Stimulated activated memory B cell treated with anti-CD40 and anti-IgM and Interleukin-4, amounts not matched to agents 10 μg/mL and 1 μg/mL and 100 μg/mL, for 72 hours (primary cell): ENCODE data around the gene HOXA6.

Experiments
- ATAC-seq: fragments of 150-1000 bp; cut with Tn5 transposase; 2 replicates; pipeline ENCODE4 v1.10.0; 2021
- H3K27ac Mint-ChIP-seq: one replicate; pipeline ENCODE4 v1.8.0; 2022; ENCODE audit warnings: mild to moderate bottlenecking, mixed read lengths
- H3K27me3 Mint-ChIP-seq: one replicate; pipeline ENCODE4 v1.8.0; 2022; ENCODE audit warnings: mixed read lengths
- H3K36me3 Mint-ChIP-seq: one replicate; pipeline ENCODE4 v1.8.0; 2022; ENCODE audit warnings: mixed read lengths
- H3K4me1 Mint-ChIP-seq: one replicate; pipeline ENCODE4 v1.8.0; 2022; ENCODE audit warnings: mixed read lengths
- H3K4me3 Mint-ChIP-seq: one replicate; pipeline ENCODE4 v1.8.0; 2022; ENCODE audit warnings: mild to moderate bottlenecking, moderate library complexity, mixed read lengths
- H3K9me3 Mint-ChIP-seq: one replicate; pipeline ENCODE4 v1.8.0; 2022; ENCODE audit warnings: mixed read lengths

HOXA6 gene

GRCh38 chr7:27170426-27171324 is 23.1 kb upstream of the HOXA6 start:
- H3K9me3 Mint-ChIP-seq = no peaks in the 10 kb centered on the region
- H3K27ac Mint-ChIP-seq = no peak overlapping the region
- no peaks in the 10 kb centered on the region for H3K36me3 Mint-ChIP-seq
- no peak overlapping the region for H3K4me3 Mint-ChIP-seq
- no peak for ATAC-seq
- H3K27me3 Mint-ChIP-seq = peaks cover 74% of the 10 kb centered on the region
- peaks cover 25% of the 10 kb centered on the region for H3K4me1 Mint-ChIP-seq

GRCh38 chr7:27169658-27170425 is 22.3 kb upstream of the HOXA6 start:
- no peak overlapping the region for H3K27ac Mint-ChIP-seq
- no peaks in the 10 kb centered on the region for H3K36me3 Mint-ChIP-seq
- H3K4me1 Mint-ChIP-seq = peaks cover 22% of the 10 kb centered on the region
- ATAC-seq = no peak
- no peak overlapping the region for H3K4me3 Mint-ChIP-seq
- H3K9me3 Mint-ChIP-seq = no peaks in the 10 kb centered on the region
- H3K27me3 Mint-ChIP-seq = peaks cover 68% of the 10 kb centered on the region

GRCh38 chr7:27168265-27168947 is 20.8 kb upstream of the HOXA6 start:
- Mint-ChIP-seq H3K36me3 (no peaks in the 10 kb centered on the region), H3K27me3 (peaks cover 74% of the 10 kb centered on the region), H3K9me3 (no peaks in the 10 kb centered on the region), H3K4me3 (no peak overlapping the region), H3K27ac (no peak overlapping the region), H3K4me1 (peaks cover 19% of the 10 kb centered on the region)
- ATAC-seq = no peak

GRCh38 chr7:27167916-27168264 is 20.3 kb upstream of the HOXA6 start:
- Mint-ChIP-seq H3K4me3 (no peak overlapping the region), H3K4me1 (peaks cover 19% of the 10 kb centered on the region), H3K27ac (no peak overlapping the region), H3K9me3 (no peaks in the 10 kb centered on the region), H3K36me3 (no peaks in the 10 kb centered on the region), H3K27me3 (peaks cover 79% of the 10 kb centered on the region)
- ATAC-seq = no peak

GRCh38 chr7:27166531-27167505 is 19.2 kb upstream of the HOXA6 start:
- H3K4me1 Mint-ChIP-seq = peaks cover 13% of the 10 kb centered on the region
- H3K4me3 Mint-ChIP-seq = peak overlapping the region; percentile 15
- H3K36me3 Mint-ChIP-seq = no peaks in the 10 kb centered on the region
- no peaks in the 10 kb centered on the region for H3K9me3 Mint-ChIP-seq
- ATAC-seq = no peak
- peaks cover 79% of the 10 kb centered on the region for H3K27me3 Mint-ChIP-seq
- peak overlapping the region; percentile 61 for H3K27ac Mint-ChIP-seq

GRCh38 chr7:27165996-27166530 is 18.5 kb upstream of the HOXA6 start:
- no peaks in the 10 kb centered on the region for H3K9me3 Mint-ChIP-seq
- H3K4me1 Mint-ChIP-seq = peaks cover 10% of the 10 kb centered on the region
- no peaks in the 10 kb centered on the region for H3K36me3 Mint-ChIP-seq
- H3K27ac Mint-ChIP-seq = no peak overlapping the region
- no peak for ATAC-seq
- H3K27me3 Mint-ChIP-seq = peaks cover 76% of the 10 kb centered on the region
- H3K4me3 Mint-ChIP-seq = peak overlapping the region; percentile 29

- Mint-ChIP-seq H3K9me3 (no peaks in the 10 kb centered on the region), H3K27me3 (peaks cover 73% of the 10 kb centered on the region), H3K4me3 (peak within 1 kb of the TSS; percentile 31), H3K27ac (no peak within 1 kb of the TSS), H3K4me1 (peaks cover 14% of the 10 kb centered on the region), H3K36me3 (no peaks in the 10 kb centered on the region)
- no peak for ATAC-seq
Observed at GRCh38 chr7:27165089-27165995, 17.8 kb upstream of the HOXA6 start, which contains the start of gene HOXA9. HOXA9 (minus strand) TSS chr7:27165537; CDS start chr7:27165457, 80 bp downstream.

GRCh38 chr7:27164367-27165088 is 17.0 kb upstream of the HOXA6 start:
- ATAC-seq = no peak
- Mint-ChIP-seq H3K36me3 (no peaks in the 10 kb centered on the region), H3K27me3 (peaks cover 76% of the 10 kb centered on the region), H3K27ac (no peak overlapping the region), H3K9me3 (no peaks in the 10 kb centered on the region), H3K4me3 (peak overlapping the region; percentile 31), H3K4me1 (peaks cover 14% of the 10 kb centered on the region)

- H3K36me3 Mint-ChIP-seq = no peaks in the 10 kb centered on the region
- peak overlapping the region; percentile 9 for H3K4me3 Mint-ChIP-seq
- H3K9me3 Mint-ChIP-seq = no peaks in the 10 kb centered on the region
- H3K27ac Mint-ChIP-seq = no peak overlapping the region
- peaks cover 77% of the 10 kb centered on the region for H3K27me3 Mint-ChIP-seq
- peaks cover 14% of the 10 kb centered on the region for H3K4me1 Mint-ChIP-seq
- no peak for ATAC-seq
Observed at GRCh38 chr7:27164045-27164366, 16.4 kb upstream of the HOXA6 start.

- no peaks in the 10 kb centered on the region for H3K36me3 Mint-ChIP-seq
- ATAC-seq = no peak
- H3K4me3 Mint-ChIP-seq = no peak overlapping the region
- H3K9me3 Mint-ChIP-seq = no peaks in the 10 kb centered on the region
- H3K27ac Mint-ChIP-seq = no peak overlapping the region
- peaks cover 8% of the 10 kb centered on the region for H3K4me1 Mint-ChIP-seq
- H3K27me3 Mint-ChIP-seq = peaks cover 77% of the 10 kb centered on the region
Observed at GRCh38 chr7:27163288-27164044, 15.9 kb upstream of the HOXA6 start.

- Mint-ChIP-seq H3K36me3 (no peaks in the 10 kb centered on the region), H3K9me3 (peaks cover 6% of the 10 kb centered on the region), H3K4me3 (no peak overlapping the region), H3K4me1 (peaks cover 11% of the 10 kb centered on the region), H3K27me3 (peaks cover 77% of the 10 kb centered on the region), H3K27ac (no peak overlapping the region)
- ATAC-seq = no peak
Observed at GRCh38 chr7:27162561-27163287, 15.2 kb upstream of the HOXA6 start.
